Upper lobe of left lung (tissue), 6 donors: ENCODE data around the gene CHCHD6. TPM values are rescaled to one million over a fixed set of nuclear protein-coding genes. Genes with fewer than 3 reads are reported as not detected.
A peak's percentile ranks its signal among the peaks of the same experiment; 100 is the strongest.

ENCODE experiments used
- ATAC-seq, 2 donors: fragments of 200-7000 bp; cut with Tn5 transposase; one replicate each; pipeline ENCODE4 v1.9.1; 2022; ENCODE audit warnings: mild to moderate bottlenecking in 2 of 2, moderate library complexity in 2 of 2; ENCODE audit not compliant: low FRiP score in 2 of 2
- DNase-seq, 2 donors: peaks; one replicate each; pipeline ENCODE4 v3.0.0-alpha.2; 2019 to 2020
- H3K27ac ChIP-seq, 4 donors: fragments of 200-600 bp; sonication (generic); one replicate each; pipeline ENCODE4 v1.5.1; 2016 to 2019
- H3K27me3 ChIP-seq, 4 donors: fragments of 200-600 bp; sonication (generic); one replicate each; pipeline ENCODE4 v1.5.1; 2017 to 2019
- H3K36me3 ChIP-seq, 4 donors: fragments of 200-600 bp; sonication (generic); one replicate each; pipeline ENCODE4 v1.5.1; 2016 to 2019
- H3K4me1 ChIP-seq, 4 donors: fragments of 200-600 bp; sonication (generic); one replicate each; pipeline ENCODE4 v1.5.1; 2018 to 2019
- H3K4me3 ChIP-seq, 4 donors: fragments of 200-600 bp; sonication (generic); one replicate each; pipeline ENCODE4 v1.5.1; 2017 to 2019; ENCODE audit warnings: mild to moderate bottlenecking in 2 of 4, moderate library complexity in 1 of 4
- H3K9me3 ChIP-seq, 4 donors: fragments of 200-600 bp; sonication (generic); one replicate each; pipeline ENCODE4 v1.5.1; 2018 to 2019
- EP300 ChIP-seq, 4 donors: sonication (generic); formaldehyde crosslinking; IDR thresholded peaks; one replicate each; pipeline ENCODE4 v1.5.1; 2017; ENCODE audit warnings: antibody characterized with exemption in 4 of 4, control low read depth in 2 of 4
- POLR2A ChIP-seq, 4 donors: fragments of 450-650 bp; IDR thresholded peaks; one replicate each; pipeline ENCODE4 v1.5.1; 2016 to 2017; ENCODE audit warnings: antibody characterized with exemption in 4 of 4, mild to moderate bottlenecking in 2 of 4
- POLR2AphosphoS5 ChIP-seq, 2 donors: sonication (generic); formaldehyde crosslinking; IDR thresholded peaks; one replicate each; pipeline ENCODE4 v1.5.1; 2017; ENCODE audit warnings: antibody characterized with exemption in 2 of 2
- WGBS, 2 donors: methylation state at CpG; one replicate each; pipeline ENCODE4 v1.1.5; 2017 to 2018; 5-methylcytosine and 5-hydroxymethylcytosine counted together
- total RNA-seq, 6 donors: library from RNA; depleted of rRNA in 4 of 6; stranded (reverse); fragments of >200 nt in 4 of 6; gene quantifications; one replicate each; pipeline versions ENCODE4 v1.1.0 to v1.2.1, GENCODE V29; 2016 to 2021
- TF ChIP-seq, protein P1 (sequence below), 6 experiments: fragments of 450-650 bp in 4 of 6; fragments of 200-600 bp in 2 of 6; sonication (generic) in 2 of 6; IDR thresholded peaks; one replicate each; pipeline ENCODE4 v1.5.1; 2016 to 2019; ENCODE audit warnings: antibody characterized with exemption in 6 of 6
- donor health status: DM: no; HTN: no; CAD: no; lungs with moderate emphysema.
- donor health status: DM: no; HTN: yes; CAD: no; lungs with severe emphysema.

Gene CHCHD6
- total RNA-seq, 6 donors from 2014 or later: 16.6 to 35.6 (median 21.8) TPM

DNA sequence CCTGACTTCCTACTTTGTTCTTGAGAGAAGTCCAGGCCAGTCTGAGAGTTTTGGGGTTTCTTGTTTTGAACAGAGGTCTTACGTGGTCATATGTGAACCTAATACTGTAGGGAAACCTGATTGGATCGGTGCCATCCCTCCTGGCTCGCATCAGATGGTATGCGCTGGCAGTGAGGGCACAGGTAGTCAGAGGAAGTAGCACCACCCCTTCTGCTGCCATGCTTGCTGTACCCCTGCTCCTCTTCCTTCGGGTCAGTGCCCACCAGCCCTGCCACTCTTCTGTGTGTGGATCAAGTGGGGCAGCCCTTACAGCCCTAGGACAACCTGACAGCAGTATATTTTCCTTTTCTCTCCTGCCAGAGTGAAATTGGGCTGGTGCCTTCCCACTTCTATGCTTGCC, 39.7 kb downstream of the CHCHD6 start:
- no peak for DNase-seq
- Histone ChIP-seq H3K27ac (no peak overlapping the region), H3K27me3 (no peaks in the 10 kb centered on the region), H3K9me3 (no peaks in the 10 kb centered on the region), H3K4me3 (no peak overlapping the region), H3K36me3 (no peaks in the 10 kb centered on the region), H3K4me1 (peaks cover 7 to 32% (median 21%) of the 10 kb centered on the region in 4 donors)
- WGBS, 2 donors: 89 to 91% methylated on average over 5 of the region's 5 CpGs
- no peak for ATAC-seq
- TF ChIP-seq POLR2AphosphoS5 (IDR thresholded peaks at IDR 0.05) (no peak), EP300 (IDR thresholded peaks at IDR 0.05) (no peak), POLR2A (IDR thresholded peaks at IDR 0.05) (no peak)
- TF ChIP-seq, protein P1, sequence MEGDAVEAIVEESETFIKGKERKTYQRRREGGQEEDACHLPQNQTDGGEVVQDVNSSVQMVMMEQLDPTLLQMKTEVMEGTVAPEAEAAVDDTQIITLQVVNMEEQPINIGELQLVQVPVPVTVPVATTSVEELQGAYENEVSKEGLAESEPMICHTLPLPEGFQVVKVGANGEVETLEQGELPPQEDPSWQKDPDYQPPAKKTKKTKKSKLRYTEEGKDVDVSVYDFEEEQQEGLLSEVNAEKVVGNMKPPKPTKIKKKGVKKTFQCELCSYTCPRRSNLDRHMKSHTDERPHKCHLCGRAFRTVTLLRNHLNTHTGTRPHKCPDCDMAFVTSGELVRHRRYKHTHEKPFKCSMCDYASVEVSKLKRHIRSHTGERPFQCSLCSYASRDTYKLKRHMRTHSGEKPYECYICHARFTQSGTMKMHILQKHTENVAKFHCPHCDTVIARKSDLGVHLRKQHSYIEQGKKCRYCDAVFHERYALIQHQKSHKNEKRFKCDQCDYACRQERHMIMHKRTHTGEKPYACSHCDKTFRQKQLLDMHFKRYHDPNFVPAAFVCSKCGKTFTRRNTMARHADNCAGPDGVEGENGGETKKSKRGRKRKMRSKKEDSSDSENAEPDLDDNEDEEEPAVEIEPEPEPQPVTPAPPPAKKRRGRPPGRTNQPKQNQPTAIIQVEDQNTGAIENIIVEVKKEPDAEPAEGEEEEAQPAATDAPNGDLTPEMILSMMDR (IDR thresholded peaks at IDR 0.05): no peak

DNA sequence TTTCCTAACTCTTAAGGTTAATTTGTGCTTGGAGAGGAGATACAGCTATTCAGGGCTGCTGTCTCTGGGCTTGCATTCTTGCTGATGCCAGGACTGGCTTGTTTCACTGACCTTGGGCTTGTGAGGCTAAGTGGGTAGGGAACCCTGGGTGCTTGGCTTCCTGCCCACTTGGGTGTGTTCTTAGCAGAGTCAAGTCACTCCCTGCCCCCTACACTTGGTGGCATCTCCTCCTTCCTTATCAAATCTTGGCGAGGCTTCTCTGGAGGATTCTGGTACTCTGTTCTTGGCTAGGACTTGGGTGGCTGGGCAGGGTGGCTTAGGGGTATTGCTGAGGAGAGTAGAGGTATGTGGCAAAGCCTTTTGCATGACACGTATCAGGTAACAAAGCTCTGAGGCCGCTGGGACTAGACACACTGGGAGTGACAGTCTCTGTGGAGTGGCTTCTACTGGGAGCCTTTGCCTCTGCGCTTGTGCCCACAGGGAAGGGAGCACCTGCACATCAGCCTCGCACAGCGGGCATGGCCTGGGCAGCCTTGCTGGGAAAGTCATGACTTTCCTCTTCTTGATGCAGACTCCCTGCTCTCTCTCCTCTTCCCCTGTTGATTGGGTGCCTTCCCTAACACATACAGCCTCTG, 41.8 kb downstream of the CHCHD6 start:
- H3K36me3 ChIP-seq: no peaks in the 10 kb centered on the region
- 59 to 71% methylated on average over 6 of the region's 6 CpGs for WGBS, 2 donors
- no peak for TF ChIP-seq POLR2A (IDR thresholded peaks at IDR 0.05)
- TF ChIP-seq POLR2AphosphoS5 (IDR thresholded peaks at IDR 0.05): no peak
- TF ChIP-seq EP300 (IDR thresholded peaks at IDR 0.05): no peak
- TF ChIP-seq, protein P1 (IDR thresholded peaks at IDR 0.05): no peak
- ATAC-seq (peak; percentile 27 to 75), DNase-seq (peak; percentile 56 to 91)
- peak overlapping the region; percentile 63 to 83 (median 72) for H3K27ac ChIP-seq
- H3K9me3 ChIP-seq: no peaks in the 10 kb centered on the region
- no peaks in the 10 kb centered on the region for H3K27me3 ChIP-seq
- peaks cover 7 to 32% (median 21%) of the 10 kb centered on the region in 4 donors for H3K4me1 ChIP-seq
- no peak overlapping the region for H3K4me3 ChIP-seq

DNA sequence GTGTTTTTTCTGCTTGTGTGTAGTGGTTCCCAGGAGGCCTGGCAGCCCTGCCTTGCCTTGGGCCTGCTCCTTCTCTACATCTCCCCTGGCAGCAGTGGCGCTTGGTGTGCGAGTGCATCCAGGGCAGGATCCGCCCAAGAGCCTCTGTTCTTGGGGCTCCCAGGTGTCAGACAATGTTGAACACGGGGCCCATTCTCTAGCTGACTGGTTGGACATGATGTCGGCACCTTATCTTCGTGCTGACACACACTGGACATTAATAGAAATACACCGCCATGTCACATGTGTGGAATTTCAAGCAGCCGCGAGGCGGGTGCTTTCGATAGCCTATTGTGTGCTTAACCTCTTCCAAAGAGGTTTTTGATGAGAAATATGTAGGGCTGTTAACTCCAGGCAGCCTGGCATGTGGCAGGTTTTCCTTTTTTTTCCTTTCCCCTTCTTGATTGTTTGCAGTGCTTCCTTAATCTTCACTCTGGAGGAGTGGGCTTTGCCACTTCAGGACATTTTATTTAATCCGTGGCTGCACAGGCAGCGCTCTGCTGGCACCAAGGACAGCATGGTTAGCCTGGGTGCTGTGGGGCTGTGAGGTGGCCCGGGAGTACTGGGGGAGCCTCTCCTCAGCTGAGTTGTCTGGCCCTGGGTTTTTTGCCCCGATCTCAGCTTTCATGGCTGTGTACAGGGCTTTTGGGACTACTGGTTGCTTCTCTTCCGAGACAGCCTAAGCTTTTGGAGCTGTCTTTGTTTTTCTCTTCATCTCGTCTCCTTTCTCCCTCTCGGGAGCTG, 42.5 kb downstream of the CHCHD6 start:
- Histone ChIP-seq H3K9me3 (no peaks in the 10 kb centered on the region), H3K27me3 (no peaks in the 10 kb centered on the region), H3K4me3 (no peak overlapping the region), H3K4me1 (peaks cover 7 to 32% (median 21%) of the 10 kb centered on the region in 4 donors), H3K27ac (peak overlapping the region; percentile 63 to 83 (median 72)), H3K36me3 (no peaks in the 10 kb centered on the region)
- TF ChIP-seq, protein P1 (IDR thresholded peaks at IDR 0.05): peak in 4 of 6 experiments; percentile 11 to 50 (median 26)
- TF ChIP-seq POLR2A (IDR thresholded peaks at IDR 0.05): no peak
- ATAC-seq (peak; percentile 57 to 89), DNase-seq (peak in 1 of 2 donors; percentile 80)
- WGBS, 2 donors: 55 to 59% methylated on average over 15 to 17 of the region's 18 CpGs

DNA sequence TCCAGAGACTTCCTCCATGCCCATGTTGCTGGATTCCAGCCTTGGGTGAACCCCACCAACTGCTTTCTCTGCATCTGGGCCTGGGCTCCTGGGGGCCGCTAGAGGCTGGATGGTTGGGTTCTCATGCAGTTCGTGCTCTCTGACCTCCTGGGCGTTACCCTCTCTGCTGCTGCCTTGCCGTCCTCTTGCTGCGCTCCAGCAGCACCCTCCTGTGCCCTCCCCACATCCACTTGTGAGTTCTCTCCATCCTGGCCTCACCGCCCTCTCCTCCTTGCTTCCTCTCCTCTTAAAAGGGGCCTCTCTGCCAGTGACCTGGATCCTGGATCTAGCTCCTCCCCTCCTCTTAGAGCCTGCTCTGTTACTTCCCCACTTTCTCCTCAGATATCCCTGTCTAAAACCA, 43.7 kb downstream of the CHCHD6 start:
- Histone ChIP-seq H3K9me3 (no peaks in the 10 kb centered on the region), H3K36me3 (no peaks in the 10 kb centered on the region), H3K4me1 (peaks cover 9 to 40% (median 25%) of the 10 kb centered on the region in 4 donors), H3K4me3 (no peak overlapping the region), H3K27ac (peak overlapping the region; percentile 1 to 83 (median 72)), H3K27me3 (no peaks in the 10 kb centered on the region)
- DNase-seq (peak in 1 of 2 donors; percentile 45), ATAC-seq (no peak)
- WGBS, 2 donors: 82 to 85% methylated on average over 6 of the region's 6 CpGs
- TF ChIP-seq, protein P1 (IDR thresholded peaks at IDR 0.05): no peak
- TF ChIP-seq POLR2A (IDR thresholded peaks at IDR 0.05): peak in 1 of 4 donors; percentile 15
